CD4-positive, alpha-beta memory T cell (primary cell): Measurements from ENCODE around the gene DLEU7. TPM values are rescaled to one million over a fixed set of nuclear protein-coding genes. Genes with fewer than 3 reads are reported as not detected.

Experiments
- CTCF ChIA-PET: fragments of 350-600 bp; sonication (Branson Sonifier 250); formaldehyde crosslinking; loops from one replicate; lab custom pipeline; 2021; ENCODE audit warnings: inconsistent platforms; ENCODE audit not compliant: partially characterized antibody; lab: Charles Lee
- POLR2A ChIA-PET: fragments of 350-600 bp; sonication (Branson Sonifier 250); formaldehyde crosslinking; loops from one replicate; lab custom pipeline; 2021; ENCODE audit not compliant: partially characterized antibody; lab: Charles Lee
- DNase-seq, 5 donors: peaks; one replicate each; pipeline versions ENCODE4 v3.0.0 to v3.0.0-alpha.2; 2020 to 2022; ENCODE audit warnings: mixed read lengths in 1 of 5
- H3K27ac ChIP-seq: one replicate; pipeline ENCODE4 v1.7.0; 2013; ENCODE audit warnings: low read depth, low read length
- H3K27me3 ChIP-seq: 2 replicates; pipeline ENCODE4 v1.7.0; 2013; ENCODE audit warnings: mild to moderate bottlenecking, low read length, moderate library complexity; ENCODE audit not compliant: insufficient read depth
- H3K36me3 ChIP-seq: 2 replicates; pipeline ENCODE4 v1.7.0; 2013; ENCODE audit warnings: mild to moderate bottlenecking, low read length, moderate library complexity; ENCODE audit not compliant: insufficient read depth
- H3K4me1 ChIP-seq: 2 replicates; pipeline ENCODE4 v1.7.0; 2013; ENCODE audit warnings: mild to moderate bottlenecking, low read length, moderate library complexity; ENCODE audit not compliant: insufficient read depth
- H3K4me3 ChIP-seq, 2 donors: one replicate each; pipeline ENCODE4 v1.7.0; 2013; ENCODE audit warnings: low read length in 2 of 2, mild to moderate bottlenecking in 1 of 2
- H3K9me3 ChIP-seq, 2 donors: one replicate each; pipeline ENCODE4 v1.7.0; 2013; ENCODE audit warnings: low read length in 2 of 2, control low read depth in 1 of 2; ENCODE audit not compliant: control insufficient read depth in 1 of 2
- H3K27ac Mint-ChIP-seq, 7 donors: one replicate each; pipeline ENCODE4 v1.8.0; 2020 to 2021; ENCODE audit warnings: mixed read lengths in 7 of 7, mild to moderate bottlenecking in 6 of 7, inconsistent platforms in 3 of 7, moderate library complexity in 3 of 7
- H3K27me3 Mint-ChIP-seq, 2 donors: one replicate each; pipeline ENCODE4 v1.8.0; 2020 to 2021; ENCODE audit warnings: mixed read lengths in 2 of 2
- H3K36me3 Mint-ChIP-seq, 2 donors: one replicate each; pipeline ENCODE4 v1.8.0; 2020 to 2021; ENCODE audit warnings: mixed read lengths in 2 of 2, inconsistent platforms in 1 of 2, mild to moderate bottlenecking in 1 of 2
- H3K4me1 Mint-ChIP-seq, 4 donors: one replicate each; pipeline ENCODE4 v1.8.0; 2020 to 2021; ENCODE audit warnings: mixed read lengths in 4 of 4, mild to moderate bottlenecking in 1 of 4
- H3K4me3 Mint-ChIP-seq, 8 donors: one replicate each; pipeline ENCODE4 v1.8.0; 2020 to 2021; ENCODE audit warnings: mixed read lengths in 8 of 8, mild to moderate bottlenecking in 7 of 8, moderate library complexity in 6 of 8, inconsistent platforms in 3 of 8
- H3K9me3 Mint-ChIP-seq, 8 donors: one replicate each; pipeline ENCODE4 v1.8.0; 2020 to 2021; ENCODE audit warnings: mixed read lengths in 8 of 8, mild to moderate bottlenecking in 5 of 8, inconsistent platforms in 3 of 8, moderate library complexity in 1 of 8
- intact Hi-C: fragments of 100-400 bp; cut with micrococcal nuclease; formaldehyde crosslinking; loops from one replicate; pipeline ENCODE4 v1.15.1; 2023
- polyA plus RNA-seq, 2 donors: library from polyadenylated mRNA; unstranded; fragments of 300-500 nt; fragmentation: Illumina TruSeq; gene quantifications; one replicate each; pipeline ENCODE4 v1.2.3, GENCODE V29; 2021
- total RNA-seq, 2 experiments: library from RNA; stranded (reverse); gene quantifications; one replicate each; pipeline ENCODE4 v1.2.3, GENCODE V29; 2021

DLEU7 gene
- total RNA-seq = not detected
- polyA plus RNA-seq = under 1 TPM in 1 of 2 donors, not detected in 1; 0.22 TPM

DNA sequence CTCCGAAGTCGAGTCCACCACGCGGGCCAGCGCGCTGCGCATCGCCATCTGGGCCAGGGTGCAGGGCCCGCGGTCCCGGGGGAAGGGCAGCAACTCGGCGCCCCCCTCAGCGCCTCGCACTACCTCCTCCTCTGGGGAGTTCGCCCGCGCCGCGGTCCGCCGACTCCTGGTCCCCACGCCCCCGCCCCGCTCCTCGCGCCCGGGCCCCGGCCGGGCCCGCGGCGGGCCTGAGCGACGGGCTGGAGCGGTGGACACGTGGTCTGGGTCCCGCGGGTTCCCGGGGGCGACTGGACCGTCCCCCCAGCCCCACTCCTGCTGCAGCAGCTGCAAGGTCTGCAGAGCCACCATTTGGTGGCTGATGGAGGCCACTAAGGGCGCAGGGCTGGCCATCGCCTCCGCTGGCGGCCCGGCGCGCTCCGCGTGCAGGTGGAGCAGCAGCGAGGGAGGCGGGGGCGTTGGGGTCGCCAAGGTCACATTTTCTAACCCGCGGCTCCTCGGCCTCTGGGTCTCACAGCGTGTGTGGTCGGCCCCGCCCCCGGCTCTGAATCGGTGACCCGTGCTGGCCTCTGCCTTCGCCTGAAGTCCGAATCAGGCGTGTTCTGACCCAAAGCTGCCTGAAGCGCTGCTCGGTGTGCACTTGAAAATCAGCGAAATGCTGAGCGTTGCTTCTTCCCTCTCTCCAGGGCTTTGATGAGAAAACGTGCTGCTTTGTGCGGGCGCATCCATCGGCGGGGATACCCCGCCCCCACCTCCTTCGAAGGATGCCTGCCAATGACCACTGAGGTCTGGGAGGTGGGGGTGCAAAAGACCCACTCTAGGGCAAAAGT is at the start of gene DLEU7:
Gene DLEU7 (minus strand): TSS at position 436 of the 827 bp plus-strand sequence. CDS start 46 bp downstream, at position 390.
- Mint-ChIP-seq H3K27ac (peak within 1 kb of the TSS in 1 of 7 donors; percentile 4), H3K4me3 (peak within 1 kb of the TSS in 3 of 8 donors; percentile 32 to 68 (median 60)), H3K4me1 (peaks cover 6 to 11% (median 9%) of the 10 kb centered on the region in 4 donors), H3K9me3 (peaks cover 0 to 2% (median 0%) of the 10 kb centered on the region in 8 donors), H3K36me3 (no peaks in the 10 kb centered on the region), H3K27me3 (peaks cover 5 to 14% of the 10 kb centered on the region in 2 donors)
- Histone ChIP-seq H3K4me3 (no peak within 1 kb of the TSS), H3K27ac (no peak within 1 kb of the TSS), H3K36me3 (no peaks in the 10 kb centered on the region), H3K27me3 (no peaks in the 10 kb centered on the region), H3K9me3 (no peaks in the 10 kb centered on the region), H3K4me1 (no peaks in the 10 kb centered on the region)
- intact Hi-C loops = no loop called here
- CTCF ChIA-PET = interaction anchor here (1.1 kb wide), 1 partner anchor 76 kb away, joined by 3 read pairs; no protein-coding TSS in a partner anchor
- DNase-seq = no peak
- POLR2A ChIA-PET = no interaction called here

DNA sequence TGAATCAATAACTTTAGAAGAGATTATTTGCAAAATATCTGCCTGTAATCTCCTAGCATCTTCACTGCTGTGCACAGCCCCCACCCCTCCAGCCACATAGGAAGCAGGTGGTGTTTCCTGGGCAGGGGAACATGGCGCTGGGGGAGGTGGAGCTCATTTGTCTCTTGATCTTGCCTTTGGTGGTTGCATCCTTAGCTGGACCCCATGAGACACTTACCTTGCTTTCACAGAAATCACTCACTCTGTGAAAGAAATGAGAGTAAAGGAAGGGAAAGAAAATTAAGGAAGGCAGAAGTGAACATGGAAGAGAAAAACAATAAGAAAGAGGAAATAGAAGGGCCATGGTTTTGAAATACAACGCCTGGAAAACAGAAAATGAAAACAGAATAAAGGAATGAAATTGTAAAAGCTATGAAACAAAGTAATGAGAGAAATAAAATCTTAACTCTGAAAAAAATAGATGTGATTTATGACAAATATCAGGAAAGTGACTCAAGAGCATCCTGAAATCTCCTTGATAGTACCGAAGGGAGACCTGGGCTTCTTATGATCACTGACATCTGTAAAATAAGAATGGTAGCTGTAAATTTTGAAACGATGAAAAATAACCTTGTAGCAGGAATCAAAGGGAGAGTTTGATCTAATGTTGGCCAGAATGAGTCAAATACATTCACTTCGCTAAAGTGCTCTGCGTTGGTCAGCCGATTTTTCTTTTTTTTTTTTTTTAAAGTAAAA is 48.9 kb upstream of the DLEU7 start:
- Histone ChIP-seq H3K9me3 (no peaks in the 10 kb centered on the region), H3K4me3 (peak overlapping the region in 1 of 2 donors; percentile 29), H3K27ac (peak overlapping the region; percentile 56), H3K27me3 (no peaks in the 10 kb centered on the region), H3K4me1 (peaks cover 45% of the 10 kb centered on the region), H3K36me3 (no peaks in the 10 kb centered on the region)
- DNase-seq = peak; percentile 38 to 69 (median 51)
- Mint-ChIP-seq H3K4me3 (peak overlapping the region; percentile 77 to 91 (median 84)), H3K27ac (peak overlapping the region; percentile 78 to 99 (median 95)), H3K4me1 (peaks cover 35 to 46% (median 39%) of the 10 kb centered on the region in 4 donors), H3K36me3 (peaks cover 0 to 6% of the 10 kb centered on the region in 2 donors), H3K27me3 (peaks cover 0 to 2% of the 10 kb centered on the region in 2 donors), H3K9me3 (peaks cover 0 to 3% (median 0%) of the 10 kb centered on the region in 8 donors)
- ChIA-PET CTCF (interaction anchor here (0.7 to 6.1 kb wide), 14 partner anchors 10 to 916 kb away, joined by 3 to 70 read pairs (median 4); partner anchors contain the start of genes RNASEH2B and TRIM13), POLR2A (interaction anchor here (0.6 to 6.0 kb wide), 21 partner anchors 8 to 1449 kb away, joined by 3 to 181 read pairs (median 5); partner anchors contain the start of genes CAB39L, INTS6, KPNA3 and RNASEH2B)
- intact Hi-C loops = loop anchor here (2.0 to 5.0 kb wide), 4 partner anchors 525 to 1100 kb away; partner anchors contain the start of genes KPNA3 and TRIM13

DNA sequence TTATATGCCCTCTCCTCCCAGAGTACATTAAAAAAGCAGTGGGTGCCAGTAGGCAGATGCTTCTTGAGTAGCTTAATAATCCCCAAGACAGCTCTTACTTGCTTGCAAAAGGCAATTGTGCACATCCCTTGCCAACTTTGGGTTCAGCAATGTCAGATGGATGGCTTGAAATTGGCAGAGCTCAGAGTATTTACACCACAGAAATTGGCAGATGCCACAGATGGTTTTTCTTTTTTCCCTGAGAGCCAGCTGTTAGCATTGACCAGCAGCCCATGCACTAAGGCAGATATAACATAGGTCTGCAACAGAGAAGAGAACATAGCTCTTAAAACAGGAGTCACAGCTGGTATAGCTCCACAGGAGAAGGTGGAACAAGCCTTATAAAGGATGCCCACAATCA is 47.7 kb upstream of the DLEU7 start:
- H3K27me3 ChIP-seq = no peaks in the 10 kb centered on the region
- no peak overlapping the region for H3K4me3 ChIP-seq
- H3K36me3 Mint-ChIP-seq = peaks cover 0 to 6% of the 10 kb centered on the region in 2 donors
- ChIA-PET POLR2A (interaction anchor here (0.6 to 6.0 kb wide), 9 partner anchors 10 to 1099 kb away, joined by 3 to 181 read pairs (median 6); partner anchors contain the start of genes INTS6, KPNA3, RNASEH2B and TRIM13), CTCF (interaction anchor here (0.6 to 6.1 kb wide), 12 partner anchors 9 to 894 kb away, joined by 3 to 70 read pairs (median 3); partner anchors contain the start of genes RNASEH2B and TRIM13)
- H3K36me3 ChIP-seq = no peaks in the 10 kb centered on the region
- peak overlapping the region in 6 of 7 donors; percentile 26 to 96 (median 84) for H3K27ac Mint-ChIP-seq
- peaks cover 0 to 2% of the 10 kb centered on the region in 2 donors for H3K27me3 Mint-ChIP-seq
- H3K9me3 Mint-ChIP-seq = peaks cover 0 to 3% (median 0%) of the 10 kb centered on the region in 8 donors
- peaks cover 35 to 46% (median 39%) of the 10 kb centered on the region in 4 donors for H3K4me1 Mint-ChIP-seq
- intact Hi-C loops = loop anchor here (5.0 kb wide), 2 partner anchors 524 to 894 kb away; partner anchors contain the start of gene TRIM13
- H3K4me1 ChIP-seq = peaks cover 45% of the 10 kb centered on the region
- no peak for DNase-seq
- peak overlapping the region in 6 of 8 donors; percentile 41 to 90 (median 54) for H3K4me3 Mint-ChIP-seq
- H3K27ac ChIP-seq = peak overlapping the region; percentile 56
- H3K9me3 ChIP-seq = no peaks in the 10 kb centered on the region

DNA sequence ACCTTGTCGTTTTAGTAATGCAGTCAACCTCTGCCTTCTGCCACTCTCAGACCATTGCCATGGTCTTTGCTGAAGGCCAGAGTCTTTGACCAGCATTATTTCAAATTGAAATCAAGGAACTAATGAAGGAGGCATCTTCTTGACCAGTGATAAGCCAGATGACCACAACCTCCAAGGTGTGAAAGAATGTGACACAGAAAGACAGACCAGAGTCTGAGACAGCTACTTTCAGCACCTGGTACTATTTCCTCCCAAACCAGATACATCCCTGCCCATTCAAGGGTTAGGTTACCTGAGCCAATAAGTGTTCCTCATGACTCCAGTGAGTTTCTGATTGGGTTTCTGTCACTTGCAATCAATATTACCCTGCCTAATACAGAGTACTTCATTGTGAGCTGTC is 45.8 kb upstream of the DLEU7 start:
- ChIA-PET POLR2A (interaction anchor here (1.0 kb wide), 1 partner anchor 22 kb away, joined by 3 read pairs; no protein-coding TSS in a partner anchor), CTCF (interaction anchor here (6.1 kb wide), 1 partner anchor 23 kb away, joined by 70 read pairs; no protein-coding TSS in a partner anchor)
- Histone ChIP-seq H3K4me3 (no peak overlapping the region), H3K27ac (no peak overlapping the region), H3K9me3 (no peaks in the 10 kb centered on the region), H3K27me3 (no peaks in the 10 kb centered on the region), H3K4me1 (peaks cover 40% of the 10 kb centered on the region), H3K36me3 (no peaks in the 10 kb centered on the region)
- Mint-ChIP-seq H3K27me3 (peaks cover 0 to 2% of the 10 kb centered on the region in 2 donors), H3K4me1 (peaks cover 31 to 40% (median 34%) of the 10 kb centered on the region in 4 donors), H3K27ac (no peak overlapping the region), H3K9me3 (peaks cover 0 to 2% (median 0%) of the 10 kb centered on the region in 8 donors), H3K36me3 (peaks cover 0 to 6% of the 10 kb centered on the region in 2 donors), H3K4me3 (no peak overlapping the region)
- no peak for DNase-seq
- intact Hi-C loops = no loop called here

DNA sequence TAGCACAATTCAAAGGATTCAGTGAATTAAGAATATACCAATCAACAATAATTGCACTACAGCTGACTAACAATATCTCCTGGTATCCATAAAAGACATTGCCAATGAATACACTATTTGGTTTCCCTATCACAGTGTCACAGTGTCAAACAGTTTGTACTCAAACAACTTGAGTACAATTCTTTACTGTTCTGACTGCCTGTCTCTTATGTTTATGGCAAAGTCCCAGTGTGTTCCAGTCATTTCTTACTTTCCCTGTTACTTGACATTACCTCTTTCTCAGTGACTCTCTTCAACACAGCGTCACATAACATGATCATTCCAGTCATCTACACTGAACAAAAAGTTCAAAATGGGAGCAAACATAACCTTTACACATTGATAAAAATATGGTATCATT is 44.9 kb upstream of the DLEU7 start:
- no peak for DNase-seq
- intact Hi-C loops = no loop called here
- H3K4me1 ChIP-seq = peaks cover 31% of the 10 kb centered on the region
- Mint-ChIP-seq H3K36me3 (peaks cover 0 to 2% of the 10 kb centered on the region in 2 donors), H3K4me1 (peaks cover 22 to 30% (median 25%) of the 10 kb centered on the region in 4 donors), H3K9me3 (peaks cover 0 to 2% (median 0%) of the 10 kb centered on the region in 8 donors), H3K27me3 (peaks cover 0 to 2% of the 10 kb centered on the region in 2 donors), H3K27ac (no peak overlapping the region), H3K4me3 (no peak overlapping the region)
- H3K27ac ChIP-seq = no peak overlapping the region
- H3K9me3 ChIP-seq = no peaks in the 10 kb centered on the region
- no peaks in the 10 kb centered on the region for H3K27me3 ChIP-seq
- ChIA-PET CTCF (interaction anchor here (6.1 kb wide), 1 partner anchor 24 kb away, joined by 70 read pairs; no protein-coding TSS in a partner anchor), POLR2A (no interaction called here)
- H3K36me3 ChIP-seq = no peaks in the 10 kb centered on the region
- no peak overlapping the region for H3K4me3 ChIP-seq

DNA sequence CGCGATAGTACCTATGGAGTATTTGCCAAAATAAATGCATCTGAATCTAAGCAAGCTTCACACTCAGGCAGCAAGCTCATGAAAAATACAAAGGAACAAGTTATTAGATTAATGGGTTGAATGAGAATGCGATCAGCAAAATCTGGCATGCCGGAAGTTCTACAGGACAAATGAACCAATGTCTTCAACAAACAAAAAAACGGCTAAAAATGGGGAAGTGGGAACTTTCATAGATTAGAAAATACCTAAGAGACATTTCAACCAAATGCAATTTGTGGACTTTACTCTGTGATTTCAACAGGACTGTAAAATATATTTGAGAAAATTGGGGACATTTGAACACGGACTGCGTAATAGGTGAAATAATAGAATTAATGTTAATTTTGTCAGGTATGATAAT is 43.7 kb upstream of the DLEU7 start:
- peaks cover 20% of the 10 kb centered on the region for H3K4me1 ChIP-seq
- no peaks in the 10 kb centered on the region for H3K27me3 ChIP-seq
- intact Hi-C loops = no loop called here
- no peak for DNase-seq
- no peaks in the 10 kb centered on the region for H3K9me3 ChIP-seq
- Mint-ChIP-seq H3K9me3 (peaks cover 0 to 5% (median 0%) of the 10 kb centered on the region in 8 donors), H3K36me3 (peaks cover 0 to under 1% of the 10 kb centered on the region in 2 donors), H3K27ac (no peak overlapping the region), H3K4me1 (peaks cover 13 to 19% (median 15%) of the 10 kb centered on the region in 4 donors), H3K4me3 (no peak overlapping the region), H3K27me3 (peaks cover 0 to 4% of the 10 kb centered on the region in 2 donors)
- H3K4me3 ChIP-seq = no peak overlapping the region
- no peaks in the 10 kb centered on the region for H3K36me3 ChIP-seq
- ChIA-PET CTCF (no interaction called here), POLR2A (no interaction called here)
- H3K27ac ChIP-seq = no peak overlapping the region
